Kidney epithelial cell (primary cell): ENCODE results near the gene TRIP6. TPM values are rescaled to one million over a fixed set of nuclear protein-coding genes. Genes with fewer than 3 reads are reported as not detected.

Source experiments
- DNase-seq: peaks from one replicate; pipeline ENCODE4 v3.0.0-alpha.2; 2010; ENCODE audit warnings: low read depth
- H3K27me3 ChIP-seq: 2 replicates; pipeline ENCODE4 v1.6.0; 2011; ENCODE audit warnings: low read length; ENCODE audit not compliant: control insufficient read depth, insufficient read depth
- H3K36me3 ChIP-seq: 2 replicates; pipeline ENCODE4 v1.5.1; 2011; ENCODE audit warnings: low read length; ENCODE audit not compliant: control insufficient read depth, insufficient read depth
- H3K4me3 ChIP-seq: 2 replicates; pipeline ENCODE4 v1.5.1; 2011; ENCODE audit warnings: low read depth, mild to moderate bottlenecking, control low read depth, low read length
- total RNA-seq: library from RNA; depleted of rRNA; stranded (reverse); fragments of >200 nt; gene quantifications from 2 replicates; pipeline ENCODE4 v1.2.3, GENCODE V29; 2015
- TF ChIP-seq, protein P1 (sequence below): IDR thresholded peaks from 2 replicates; pipeline ENCODE4 v1.5.1; 2011; ENCODE audit warnings: mild to moderate bottlenecking, moderate library complexity, low read length, control low read depth, inconsistent platforms; ENCODE audit not compliant: insufficient read depth, poor library complexity, severe bottlenecking

Gene TRIP6
- total RNA-seq, 1 donor from 2014 or later = 114 TPM

DNA sequence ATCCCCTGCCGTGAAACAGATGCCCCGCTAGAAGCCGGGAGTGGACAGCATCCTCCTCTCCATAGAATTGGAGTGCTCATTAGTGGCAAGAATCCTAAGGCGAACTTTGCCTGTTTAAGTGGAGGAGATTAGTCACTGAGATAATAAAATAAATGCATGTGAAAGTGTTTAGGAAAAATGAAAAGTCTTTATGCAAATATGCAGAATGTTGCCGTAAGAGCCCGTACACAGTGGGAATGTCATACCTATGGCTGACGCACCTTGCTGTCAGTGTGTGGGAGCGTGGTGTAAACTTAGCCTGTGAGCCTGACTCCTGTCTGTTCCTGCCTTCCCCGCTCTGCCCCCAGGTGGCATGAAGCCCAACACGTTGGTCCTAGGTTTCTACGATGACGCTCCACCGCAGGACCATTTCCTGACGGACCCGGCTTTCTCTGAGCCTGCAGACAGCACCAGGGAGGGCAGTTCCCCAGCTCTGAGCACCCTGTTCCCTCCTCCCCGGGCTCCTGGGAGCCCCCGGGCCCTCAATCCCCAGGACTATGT lies 1.7 kb upstream of the TRIP6 start:
- TF ChIP-seq, protein P1, sequence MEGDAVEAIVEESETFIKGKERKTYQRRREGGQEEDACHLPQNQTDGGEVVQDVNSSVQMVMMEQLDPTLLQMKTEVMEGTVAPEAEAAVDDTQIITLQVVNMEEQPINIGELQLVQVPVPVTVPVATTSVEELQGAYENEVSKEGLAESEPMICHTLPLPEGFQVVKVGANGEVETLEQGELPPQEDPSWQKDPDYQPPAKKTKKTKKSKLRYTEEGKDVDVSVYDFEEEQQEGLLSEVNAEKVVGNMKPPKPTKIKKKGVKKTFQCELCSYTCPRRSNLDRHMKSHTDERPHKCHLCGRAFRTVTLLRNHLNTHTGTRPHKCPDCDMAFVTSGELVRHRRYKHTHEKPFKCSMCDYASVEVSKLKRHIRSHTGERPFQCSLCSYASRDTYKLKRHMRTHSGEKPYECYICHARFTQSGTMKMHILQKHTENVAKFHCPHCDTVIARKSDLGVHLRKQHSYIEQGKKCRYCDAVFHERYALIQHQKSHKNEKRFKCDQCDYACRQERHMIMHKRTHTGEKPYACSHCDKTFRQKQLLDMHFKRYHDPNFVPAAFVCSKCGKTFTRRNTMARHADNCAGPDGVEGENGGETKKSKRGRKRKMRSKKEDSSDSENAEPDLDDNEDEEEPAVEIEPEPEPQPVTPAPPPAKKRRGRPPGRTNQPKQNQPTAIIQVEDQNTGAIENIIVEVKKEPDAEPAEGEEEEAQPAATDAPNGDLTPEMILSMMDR = no peak
- H3K36me3 ChIP-seq = peaks cover 1% of the 10 kb centered on the region
- no peak for DNase-seq
- no peaks in the 10 kb centered on the region for H3K27me3 ChIP-seq
- H3K4me3 ChIP-seq = no peak overlapping the region

DNA sequence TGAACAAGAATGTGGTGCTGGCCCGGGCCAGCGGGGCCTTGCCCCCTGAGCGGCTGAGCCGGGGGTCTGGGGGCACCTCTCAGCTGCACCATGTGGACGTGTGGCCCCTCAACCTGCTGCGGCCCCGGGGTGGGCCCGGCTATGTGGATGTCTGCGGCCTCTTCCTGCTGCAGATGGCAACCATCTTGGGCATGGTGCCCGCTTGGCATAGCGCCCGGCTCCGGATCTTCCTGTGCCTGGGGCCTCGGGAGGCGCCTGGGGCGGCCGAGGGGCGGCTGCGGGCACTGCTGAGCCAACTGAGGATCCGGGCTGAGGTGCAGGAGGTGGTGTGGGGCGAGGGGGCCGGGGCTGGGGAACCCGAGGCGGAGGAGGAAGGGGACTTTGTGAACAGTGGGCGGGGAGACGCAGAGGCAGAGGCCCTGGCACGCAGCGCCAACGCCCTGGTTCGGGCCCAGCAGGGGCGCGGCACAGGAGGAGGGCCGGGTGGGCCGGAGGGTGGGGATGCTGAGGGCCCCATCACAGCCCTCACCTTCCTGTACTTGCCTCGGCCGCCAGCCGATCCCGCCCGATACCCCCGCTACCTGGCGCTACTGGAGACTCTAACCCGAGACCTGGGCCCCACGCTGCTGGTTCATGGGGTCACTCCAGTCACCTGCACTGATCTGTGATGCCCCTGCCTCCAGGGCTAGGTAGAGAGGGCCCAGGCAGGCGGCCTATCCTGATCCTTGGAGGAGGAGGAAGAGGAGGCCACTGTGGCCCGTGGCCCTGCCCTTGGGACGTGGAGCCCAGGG lies 1.1 kb upstream of the TRIP6 start:
- TF ChIP-seq, protein P1 = no peak
- Histone ChIP-seq H3K27me3 (no peaks in the 10 kb centered on the region), H3K36me3 (peaks cover 1% of the 10 kb centered on the region), H3K4me3 (no peak overlapping the region)
- DNase-seq = no peak

DNA sequence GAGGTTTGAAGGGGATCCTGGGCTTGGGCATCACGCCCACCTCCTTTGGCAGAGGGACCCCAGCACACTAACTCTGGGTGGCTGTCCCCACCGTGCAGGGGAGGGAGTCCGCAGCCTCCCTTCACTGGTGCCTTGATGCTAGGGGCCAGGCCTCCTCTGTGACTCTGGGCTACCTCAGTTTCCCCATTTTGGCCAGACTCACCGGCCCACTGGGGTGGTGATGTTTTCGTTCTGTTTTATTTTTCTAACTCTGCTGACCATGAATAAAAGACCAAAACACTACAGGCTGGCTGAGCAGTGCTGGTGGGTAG lies 503 bp upstream of the TRIP6 start:
- H3K36me3 ChIP-seq = peaks cover 3% of the 10 kb centered on the region
- H3K4me3 ChIP-seq = peak overlapping the region; percentile 83
- H3K27me3 ChIP-seq = no peaks in the 10 kb centered on the region
- TF ChIP-seq, protein P1 = no peak
- no peak for DNase-seq

DNA sequence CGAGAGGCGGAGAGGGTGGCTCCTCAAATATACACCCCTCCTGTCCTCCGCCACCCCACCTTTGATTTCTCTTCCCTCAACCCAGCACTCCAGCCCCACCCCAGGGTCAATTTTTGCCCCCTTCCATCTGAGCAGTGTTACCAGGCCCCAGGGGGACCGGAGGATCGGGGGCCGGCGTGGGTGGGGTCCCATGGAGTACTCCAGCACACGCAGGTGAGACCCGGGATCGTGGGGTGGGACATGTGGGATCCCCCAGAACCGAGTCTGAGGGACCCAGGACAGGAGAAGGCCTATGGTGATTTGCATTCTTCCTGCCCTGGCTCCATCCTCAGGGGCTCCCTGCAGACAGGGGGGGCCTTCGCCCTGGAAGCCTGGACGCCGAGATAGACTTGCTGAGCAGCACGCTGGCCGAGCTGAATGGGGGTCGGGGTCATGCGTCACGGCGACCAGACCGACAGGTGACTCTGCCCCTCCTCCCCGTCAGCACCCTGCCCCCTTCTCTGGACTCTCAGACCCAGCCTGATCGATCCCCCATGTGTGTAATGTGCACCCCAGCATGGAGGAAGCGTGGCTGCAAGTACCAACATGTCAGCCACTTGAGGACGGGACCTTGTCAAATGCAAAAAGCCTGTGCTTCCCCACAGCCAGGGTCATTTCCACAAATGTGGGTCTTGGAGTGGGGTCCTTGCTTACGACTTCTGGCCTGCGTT lies 744 bp downstream of the TRIP6 start:
- TF ChIP-seq, protein P1 = no peak
- Histone ChIP-seq H3K27me3 (no peaks in the 10 kb centered on the region), H3K4me3 (peak overlapping the region; percentile 83), H3K36me3 (peaks cover 7% of the 10 kb centered on the region)
- no peak for DNase-seq

DNA sequence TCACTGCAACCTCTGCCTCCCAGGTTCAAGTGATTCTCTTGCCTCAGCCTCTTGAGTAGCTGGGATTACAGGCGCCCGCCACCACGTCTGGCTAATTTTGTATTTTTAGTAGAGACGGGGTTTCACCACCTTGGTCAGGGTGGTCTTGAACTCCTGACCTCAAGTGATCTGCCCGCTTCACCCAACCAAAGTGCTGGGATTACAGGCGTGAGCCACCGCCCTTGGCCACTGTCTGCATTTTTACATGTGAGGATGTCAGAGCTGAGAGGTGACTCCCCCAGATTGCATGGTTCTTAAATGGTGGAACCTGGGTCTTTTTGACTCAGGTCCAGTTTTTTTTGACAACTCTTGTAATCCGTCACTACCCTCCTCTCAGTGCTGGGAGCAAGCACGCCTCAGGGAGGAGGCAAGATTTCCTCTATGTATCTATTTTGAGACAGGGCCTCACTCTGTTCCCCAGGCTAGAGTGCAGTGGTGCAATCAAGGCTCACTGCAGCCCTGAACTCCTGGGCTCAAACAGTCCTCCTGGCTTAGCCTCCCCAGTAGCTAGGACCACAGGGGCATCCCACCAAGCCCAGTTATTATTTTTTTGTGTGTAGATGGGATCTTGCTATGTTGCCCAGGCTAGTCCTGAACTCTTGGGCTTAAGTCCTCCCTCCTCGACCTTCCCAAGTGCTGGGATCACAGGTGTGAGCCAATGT lies 6.6 kb downstream of the TRIP6 start:
- Histone ChIP-seq H3K4me3 (no peak overlapping the region), H3K27me3 (no peaks in the 10 kb centered on the region), H3K36me3 (peaks cover 7% of the 10 kb centered on the region)
- no peak for DNase-seq
- TF ChIP-seq, protein P1 = no peak
